Kidney epithelial cell (primary cell): ENCODE results near the gene DNAI2. TPM values are rescaled to one million over a fixed set of nuclear protein-coding genes. Genes with fewer than 3 reads are reported as not detected.

Experiments
- DNase-seq: peaks from one replicate; pipeline ENCODE4 v3.0.0-alpha.2; 2010; ENCODE audit warnings: low read depth
- H3K27me3 ChIP-seq: 2 replicates; pipeline ENCODE4 v1.6.0; 2011; ENCODE audit warnings: low read length; ENCODE audit not compliant: control insufficient read depth, insufficient read depth
- H3K36me3 ChIP-seq: 2 replicates; pipeline ENCODE4 v1.5.1; 2011; ENCODE audit warnings: low read length; ENCODE audit not compliant: control insufficient read depth, insufficient read depth
- H3K4me3 ChIP-seq: 2 replicates; pipeline ENCODE4 v1.5.1; 2011; ENCODE audit warnings: low read depth, mild to moderate bottlenecking, control low read depth, low read length
- total RNA-seq: library from RNA; depleted of rRNA; stranded (reverse); fragments of >200 nt; gene quantifications from 2 replicates; pipeline ENCODE4 v1.2.3, GENCODE V29; 2015
- TF ChIP-seq, protein P1 (sequence below): IDR thresholded peaks from 2 replicates; pipeline ENCODE4 v1.5.1; 2011; ENCODE audit warnings: mild to moderate bottlenecking, moderate library complexity, low read length, control low read depth, inconsistent platforms; ENCODE audit not compliant: insufficient read depth, poor library complexity, severe bottlenecking

DNAI2 gene
- total RNA-seq, 1 donor from 2014 or later: not detected

DNA sequence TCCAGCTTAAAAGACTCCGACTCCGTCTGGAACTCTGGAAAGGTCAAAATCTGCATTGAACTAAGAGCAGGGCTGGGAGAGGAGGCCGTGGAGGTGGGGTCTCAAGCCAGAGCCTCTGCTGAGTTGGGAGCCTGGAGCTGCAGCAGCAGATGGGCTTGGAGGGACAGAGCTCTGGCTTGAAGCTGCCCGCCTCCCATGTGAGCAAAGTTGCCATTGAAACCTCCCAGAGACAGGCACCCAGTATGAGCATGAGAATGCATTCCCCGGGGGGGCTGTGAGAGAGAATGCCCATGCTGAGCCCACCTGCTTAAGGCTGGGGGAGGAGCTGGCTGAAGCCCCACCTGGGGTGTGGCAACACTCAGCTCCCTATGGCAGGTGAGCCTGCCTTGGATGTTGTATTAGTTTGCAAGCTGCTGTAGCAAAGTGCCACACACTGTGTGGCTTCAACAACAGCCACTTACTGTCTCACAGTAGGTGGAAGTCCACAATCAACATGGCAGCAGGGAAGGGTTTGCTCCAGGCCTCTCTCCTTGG is 61.6 kb downstream of the DNAI2 start:
- H3K36me3 ChIP-seq: no peaks in the 10 kb centered on the region
- H3K4me3 ChIP-seq: no peak overlapping the region
- TF ChIP-seq, protein P1, sequence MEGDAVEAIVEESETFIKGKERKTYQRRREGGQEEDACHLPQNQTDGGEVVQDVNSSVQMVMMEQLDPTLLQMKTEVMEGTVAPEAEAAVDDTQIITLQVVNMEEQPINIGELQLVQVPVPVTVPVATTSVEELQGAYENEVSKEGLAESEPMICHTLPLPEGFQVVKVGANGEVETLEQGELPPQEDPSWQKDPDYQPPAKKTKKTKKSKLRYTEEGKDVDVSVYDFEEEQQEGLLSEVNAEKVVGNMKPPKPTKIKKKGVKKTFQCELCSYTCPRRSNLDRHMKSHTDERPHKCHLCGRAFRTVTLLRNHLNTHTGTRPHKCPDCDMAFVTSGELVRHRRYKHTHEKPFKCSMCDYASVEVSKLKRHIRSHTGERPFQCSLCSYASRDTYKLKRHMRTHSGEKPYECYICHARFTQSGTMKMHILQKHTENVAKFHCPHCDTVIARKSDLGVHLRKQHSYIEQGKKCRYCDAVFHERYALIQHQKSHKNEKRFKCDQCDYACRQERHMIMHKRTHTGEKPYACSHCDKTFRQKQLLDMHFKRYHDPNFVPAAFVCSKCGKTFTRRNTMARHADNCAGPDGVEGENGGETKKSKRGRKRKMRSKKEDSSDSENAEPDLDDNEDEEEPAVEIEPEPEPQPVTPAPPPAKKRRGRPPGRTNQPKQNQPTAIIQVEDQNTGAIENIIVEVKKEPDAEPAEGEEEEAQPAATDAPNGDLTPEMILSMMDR: no peak
- DNase-seq: no peak
- peaks cover 7% of the 10 kb centered on the region for H3K27me3 ChIP-seq

DNA sequence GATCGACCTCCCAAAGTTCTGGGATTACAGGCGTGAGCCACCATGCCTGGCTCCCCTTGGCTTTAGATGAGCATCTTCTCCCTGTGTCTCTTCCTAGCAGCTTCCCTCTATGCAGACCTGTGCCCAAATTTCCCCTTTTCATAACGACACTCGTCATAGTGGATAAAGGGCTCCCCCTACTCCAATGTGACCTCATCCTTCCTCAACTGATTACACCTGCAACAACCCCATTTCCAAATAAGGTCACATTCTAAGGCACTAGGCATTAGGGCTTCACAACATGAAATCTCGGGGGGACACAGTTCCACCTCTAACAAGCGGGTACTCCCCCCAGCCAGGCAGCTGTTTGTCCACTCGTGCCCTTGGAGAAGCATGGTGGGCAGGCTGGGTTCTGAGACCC is 62.3 kb downstream of the DNAI2 start:
- Histone ChIP-seq H3K27me3 (peaks cover 7% of the 10 kb centered on the region), H3K36me3 (no peaks in the 10 kb centered on the region), H3K4me3 (no peak overlapping the region)
- no peak for DNase-seq
- TF ChIP-seq, protein P1: no peak

GRCh38 chr17:74337834-74338500 is 63.9 kb downstream of the DNAI2 start:
- H3K36me3 ChIP-seq: no peaks in the 10 kb centered on the region
- H3K27me3 ChIP-seq: peaks cover under 1% of the 10 kb centered on the region
- TF ChIP-seq, protein P1: no peak
- H3K4me3 ChIP-seq: no peak overlapping the region
- no peak for DNase-seq

- DNase-seq: no peak
- Histone ChIP-seq H3K4me3 (no peak overlapping the region), H3K27me3 (peaks cover 16% of the 10 kb centered on the region), H3K36me3 (no peaks in the 10 kb centered on the region)
- TF ChIP-seq, protein P1: no peak
Observed at GRCh38 chr17:74339537-74340195, 65.6 kb downstream of the DNAI2 start.

DNA sequence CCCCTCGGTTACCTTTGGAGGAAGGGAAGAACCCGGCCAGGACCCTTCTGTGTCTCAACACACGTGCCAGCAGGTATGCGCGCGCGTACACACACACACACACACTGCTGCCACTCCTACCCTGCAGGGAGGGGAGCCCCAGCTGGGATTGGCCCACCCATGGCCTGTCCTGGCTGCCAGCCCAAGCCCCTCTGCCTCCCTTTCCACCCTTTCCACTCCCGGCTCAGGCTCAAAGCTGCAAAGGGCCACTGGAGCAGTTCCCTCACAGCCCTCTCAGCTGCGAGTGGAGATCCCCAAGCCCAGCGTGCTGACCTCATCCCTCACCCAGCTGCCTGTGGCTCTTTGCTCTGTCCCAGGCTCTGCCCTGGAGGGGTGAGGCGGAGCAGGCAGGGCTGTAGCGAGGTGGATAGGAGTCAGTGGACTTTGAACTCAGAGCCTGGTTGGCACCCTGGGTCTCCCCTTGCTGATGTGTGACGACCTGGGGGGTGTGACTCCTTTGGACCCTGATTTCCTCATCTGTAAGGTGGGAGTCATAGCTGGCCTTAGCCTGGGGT is 66.5 kb downstream of the DNAI2 start:
- no peak for DNase-seq
- no peaks in the 10 kb centered on the region for H3K36me3 ChIP-seq
- H3K27me3 ChIP-seq: peaks cover 24% of the 10 kb centered on the region
- TF ChIP-seq, protein P1: no peak
- H3K4me3 ChIP-seq: no peak overlapping the region
